ENCODE data around the gene CDCA3.

The CDCA3 gene

GRCh38 chr12:6852651-6853354 is 1.7 kb upstream of the CDCA3 start:
- Histone ChIP-seq H3K36me3 (ENCODE audit: control insufficient read depth, insufficient read depth, low read length) (peaks cover 27% of the 10 kb centered on the region), H3K4me1 (ENCODE audit: control insufficient read depth, insufficient read depth, low read length) (peaks cover 21% of the 10 kb centered on the region), H3K4me3 (ENCODE audit: insufficient read depth, low read depth, low read length) (peak overlapping the region; percentile 60), H3K9me3 (ENCODE audit: control insufficient read depth, low read length) (no peaks in the 10 kb centered on the region), H3K27me3 (ENCODE audit: control insufficient read depth, insufficient read depth, low read length, poor library complexity, severe bottlenecking) (no peaks in the 10 kb centered on the region), H3K27ac (ENCODE audit: insufficient read depth, low read depth, low read length, poor library complexity, severe bottlenecking) (peak overlapping the region; percentile 72)
- 2% methylated on average over 17 to 18 of the region's 18 CpGs for WGBS, 2 experiments

- H3K27me3 ChIP-seq (ENCODE audit: control insufficient read depth, insufficient read depth, low read length, poor library complexity, severe bottlenecking), result no peaks in the 10 kb centered on the region
- no peaks in the 10 kb centered on the region for H3K9me3 ChIP-seq (ENCODE audit: control insufficient read depth, low read length)
- H3K4me1 ChIP-seq (ENCODE audit: control insufficient read depth, insufficient read depth, low read length), result peaks cover 21% of the 10 kb centered on the region
- 0% methylated on average over 65 of the region's 65 CpGs for WGBS, 2 experiments
- peak within 1 kb of the TSS; percentile 78 for H3K27ac ChIP-seq (ENCODE audit: insufficient read depth, low read depth, low read length, poor library complexity, severe bottlenecking)
- H3K4me3 ChIP-seq (ENCODE audit: insufficient read depth, low read depth, low read length), result peak within 1 kb of the TSS; percentile 60
- peaks cover 20% of the 10 kb centered on the region for H3K36me3 ChIP-seq (ENCODE audit: control insufficient read depth, insufficient read depth, low read length)
Observed at GRCh38 chr12:6851921-6852650, 1.0 kb upstream of the CDCA3 start, which contains the start of gene USP5. Gene USP5, plus strand, starts transcription at chr12:6852150. Its CDS starts 30 bp downstream, at chr12:6852180.

GRCh38 chr12:6850796-6851152 is 312 bp downstream of the CDCA3 start:
- Histone ChIP-seq H3K36me3 (ENCODE audit: control insufficient read depth, insufficient read depth, low read length) (peaks cover 27% of the 10 kb centered on the region), H3K27me3 (ENCODE audit: control insufficient read depth, insufficient read depth, low read length, poor library complexity, severe bottlenecking) (no peaks in the 10 kb centered on the region), H3K4me1 (ENCODE audit: control insufficient read depth, insufficient read depth, low read length) (peaks cover 21% of the 10 kb centered on the region), H3K4me3 (ENCODE audit: insufficient read depth, low read depth, low read length) (peak overlapping the region; percentile 60), H3K27ac (ENCODE audit: insufficient read depth, low read depth, low read length, poor library complexity, severe bottlenecking) (no peak overlapping the region), H3K9me3 (ENCODE audit: control insufficient read depth, low read length) (no peaks in the 10 kb centered on the region)
- WGBS, 2 experiments, result 12% methylated on average over 16 of the region's 16 CpGs

GRCh38 chr12:6849976-6850560 is 1.0 kb downstream of the CDCA3 start:
- 86 to 89% methylated on average over 10 of the region's 10 CpGs for WGBS, 2 experiments
- Histone ChIP-seq H3K4me3 (ENCODE audit: insufficient read depth, low read depth, low read length) (peak overlapping the region; percentile 60), H3K27ac (ENCODE audit: insufficient read depth, low read depth, low read length, poor library complexity, severe bottlenecking) (no peak overlapping the region), H3K27me3 (ENCODE audit: control insufficient read depth, insufficient read depth, low read length, poor library complexity, severe bottlenecking) (no peaks in the 10 kb centered on the region), H3K4me1 (ENCODE audit: control insufficient read depth, insufficient read depth, low read length) (peaks cover 21% of the 10 kb centered on the region), H3K9me3 (ENCODE audit: control insufficient read depth, low read length) (no peaks in the 10 kb centered on the region), H3K36me3 (ENCODE audit: control insufficient read depth, insufficient read depth, low read length) (peaks cover 34% of the 10 kb centered on the region)

GRCh38 chr12:6849427-6849826 is 1.7 kb downstream of the CDCA3 start:
- 90 to 94% methylated on average over 2 of the region's 2 CpGs for WGBS, 2 experiments
- H3K27ac ChIP-seq (ENCODE audit: insufficient read depth, low read depth, low read length, poor library complexity, severe bottlenecking), result no peak overlapping the region
- no peaks in the 10 kb centered on the region for H3K9me3 ChIP-seq (ENCODE audit: control insufficient read depth, low read length)
- H3K27me3 ChIP-seq (ENCODE audit: control insufficient read depth, insufficient read depth, low read length, poor library complexity, severe bottlenecking), result no peaks in the 10 kb centered on the region
- peaks cover 21% of the 10 kb centered on the region for H3K4me1 ChIP-seq (ENCODE audit: control insufficient read depth, insufficient read depth, low read length)
- peaks cover 40% of the 10 kb centered on the region for H3K36me3 ChIP-seq (ENCODE audit: control insufficient read depth, insufficient read depth, low read length)
- H3K4me3 ChIP-seq (ENCODE audit: insufficient read depth, low read depth, low read length), result no peak overlapping the region

GRCh38 chr12:6847676-6848075 is 3.4 kb downstream of the CDCA3 start:
- H3K4me1 ChIP-seq (ENCODE audit: control insufficient read depth, insufficient read depth, low read length), result peaks cover 14% of the 10 kb centered on the region
- peaks cover 43% of the 10 kb centered on the region for H3K36me3 ChIP-seq (ENCODE audit: control insufficient read depth, insufficient read depth, low read length)

GRCh38 chr12:6846316-6846869 is 4.7 kb downstream of the CDCA3 start:
- Histone ChIP-seq H3K27me3 (ENCODE audit: control insufficient read depth, insufficient read depth, low read length, poor library complexity, severe bottlenecking) (no peaks in the 10 kb centered on the region), H3K36me3 (ENCODE audit: control insufficient read depth, insufficient read depth, low read length) (peaks cover 43% of the 10 kb centered on the region), H3K9me3 (ENCODE audit: control insufficient read depth, low read length) (no peaks in the 10 kb centered on the region), H3K4me1 (ENCODE audit: control insufficient read depth, insufficient read depth, low read length) (peaks cover 16% of the 10 kb centered on the region), H3K4me3 (ENCODE audit: insufficient read depth, low read depth, low read length) (no peak overlapping the region), H3K27ac (ENCODE audit: insufficient read depth, low read depth, low read length, poor library complexity, severe bottlenecking) (no peak overlapping the region)
- 94% methylated on average over 7 of the region's 7 CpGs for WGBS, 2 experiments

More at GRCh38 chr12:6847676-6848075, 3.4 kb downstream of the CDCA3 start:
- no peak overlapping the region for H3K27ac ChIP-seq (ENCODE audit: insufficient read depth, low read depth, low read length, poor library complexity, severe bottlenecking)
- H3K4me3 ChIP-seq (ENCODE audit: insufficient read depth, low read depth, low read length), result no peak overlapping the region
- WGBS, 2 experiments, result 85 to 88% methylated on average over 2 of the region's 2 CpGs
- no peaks in the 10 kb centered on the region for H3K9me3 ChIP-seq (ENCODE audit: control insufficient read depth, low read length)
- no peaks in the 10 kb centered on the region for H3K27me3 ChIP-seq (ENCODE audit: control insufficient read depth, insufficient read depth, low read length, poor library complexity, severe bottlenecking)

- WGBS, 2 experiments, result 92 to 93% methylated on average over 17 of the region's 17 CpGs
Observed at GRCh38 chr12:6845395-6845794, 5.7 kb downstream of the CDCA3 start.

GRCh38 chr12:6843118-6843902 is 7.8 kb downstream of the CDCA3 start:
- WGBS, 2 experiments, result 84 to 87% methylated on average over 16 of the region's 16 CpGs
- H3K27ac ChIP-seq (ENCODE audit: insufficient read depth, low read depth, low read length, poor library complexity, severe bottlenecking), result no peak overlapping the region
- H3K9me3 ChIP-seq (ENCODE audit: control insufficient read depth, low read length), result no peaks in the 10 kb centered on the region
- H3K36me3 ChIP-seq (ENCODE audit: control insufficient read depth, insufficient read depth, low read length), result peaks cover 25% of the 10 kb centered on the region
- H3K4me3 ChIP-seq (ENCODE audit: insufficient read depth, low read depth, low read length), result no peak overlapping the region
- H3K27me3 ChIP-seq (ENCODE audit: control insufficient read depth, insufficient read depth, low read length, poor library complexity, severe bottlenecking), result no peaks in the 10 kb centered on the region
- peaks cover 23% of the 10 kb centered on the region for H3K4me1 ChIP-seq (ENCODE audit: control insufficient read depth, insufficient read depth, low read length)

More at GRCh38 chr12:6845395-6845794, 5.7 kb downstream of the CDCA3 start:
- Histone ChIP-seq H3K4me1 (ENCODE audit: control insufficient read depth, insufficient read depth, low read length) (peaks cover 18% of the 10 kb centered on the region), H3K27me3 (ENCODE audit: control insufficient read depth, insufficient read depth, low read length, poor library complexity, severe bottlenecking) (no peaks in the 10 kb centered on the region), H3K27ac (ENCODE audit: insufficient read depth, low read depth, low read length, poor library complexity, severe bottlenecking) (no peak overlapping the region), H3K9me3 (ENCODE audit: control insufficient read depth, low read length) (no peaks in the 10 kb centered on the region), H3K4me3 (ENCODE audit: insufficient read depth, low read depth, low read length) (no peak overlapping the region), H3K36me3 (ENCODE audit: control insufficient read depth, insufficient read depth, low read length) (peaks cover 41% of the 10 kb centered on the region)
